Measurements from ENCODE around the gene SLC35D1.
"Not testable (repeated sequence)": the region's sequence is repeated elsewhere in the genome, so short reads cannot be mapped to it uniquely, and the experiment has no call there.

DNA sequence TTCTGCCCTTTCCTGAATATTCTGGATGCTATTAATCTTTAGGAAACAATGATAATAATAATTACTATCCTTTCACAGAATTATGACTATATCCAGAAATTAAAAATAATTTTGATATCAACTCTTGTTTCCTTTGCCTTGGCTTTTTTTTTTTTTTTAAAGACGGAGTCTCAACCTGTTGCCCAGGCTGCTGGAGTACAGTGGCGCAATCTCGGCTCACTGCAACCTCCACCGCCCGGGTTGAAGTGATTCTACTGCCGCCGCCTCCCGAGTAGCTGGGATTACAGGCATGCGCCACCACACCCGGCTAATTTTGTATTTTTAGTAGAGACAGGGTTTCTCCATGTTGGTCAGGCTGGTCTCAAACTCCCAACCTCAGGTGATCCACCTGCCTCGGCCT, 74.3 kb downstream of the SLC35D1 start:
- TF ChIP-seq, protein P1, sequence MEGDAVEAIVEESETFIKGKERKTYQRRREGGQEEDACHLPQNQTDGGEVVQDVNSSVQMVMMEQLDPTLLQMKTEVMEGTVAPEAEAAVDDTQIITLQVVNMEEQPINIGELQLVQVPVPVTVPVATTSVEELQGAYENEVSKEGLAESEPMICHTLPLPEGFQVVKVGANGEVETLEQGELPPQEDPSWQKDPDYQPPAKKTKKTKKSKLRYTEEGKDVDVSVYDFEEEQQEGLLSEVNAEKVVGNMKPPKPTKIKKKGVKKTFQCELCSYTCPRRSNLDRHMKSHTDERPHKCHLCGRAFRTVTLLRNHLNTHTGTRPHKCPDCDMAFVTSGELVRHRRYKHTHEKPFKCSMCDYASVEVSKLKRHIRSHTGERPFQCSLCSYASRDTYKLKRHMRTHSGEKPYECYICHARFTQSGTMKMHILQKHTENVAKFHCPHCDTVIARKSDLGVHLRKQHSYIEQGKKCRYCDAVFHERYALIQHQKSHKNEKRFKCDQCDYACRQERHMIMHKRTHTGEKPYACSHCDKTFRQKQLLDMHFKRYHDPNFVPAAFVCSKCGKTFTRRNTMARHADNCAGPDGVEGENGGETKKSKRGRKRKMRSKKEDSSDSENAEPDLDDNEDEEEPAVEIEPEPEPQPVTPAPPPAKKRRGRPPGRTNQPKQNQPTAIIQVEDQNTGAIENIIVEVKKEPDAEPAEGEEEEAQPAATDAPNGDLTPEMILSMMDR (IDR thresholded peaks at IDR 0.05), result not testable (repeated sequence)
- not testable (repeated sequence) for TF ChIP-seq POLR2AphosphoS5, POLR2A (IDR thresholded peaks at IDR 0.05)
